ENCODE measurements around the gene ANKRD11. TPM values are rescaled to one million over a fixed set of nuclear protein-coding genes. Genes with fewer than 3 reads are reported as not detected.

Gene ANKRD11
- total and polyA plus RNA-seq, 2 donors (not counting 3 experiments of a cell fraction or from before 2014, with no cell fraction given): 55.8 to 191 TPM

DNA sequence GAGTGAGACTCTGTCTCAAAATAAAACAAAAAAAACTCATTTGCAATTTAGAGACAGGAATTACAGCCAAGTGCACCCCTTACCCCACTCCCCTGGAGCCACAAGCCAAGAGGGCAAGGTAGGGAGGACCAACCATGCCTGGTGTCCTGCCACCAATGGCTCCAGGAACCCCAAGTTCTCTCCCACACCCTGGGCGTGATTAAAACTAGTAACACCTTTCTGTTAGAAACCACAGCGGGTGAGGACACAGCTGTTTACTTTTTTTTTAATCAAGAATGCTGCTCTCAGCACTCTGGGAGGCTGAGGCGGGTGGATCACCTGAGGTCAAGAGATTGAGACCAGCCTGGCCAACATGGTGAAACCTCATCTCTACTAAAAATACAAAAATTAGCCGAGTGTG, 38.1 kb downstream of the ANKRD11 start:
- dilution Hi-C loops (cut with MboI; ENCODE audit: extremely low pct_ligation_motif_present, low sequenced_read_pairs) (no loop called here), intact Hi-C loops (cut with micrococcal nuclease) (loop anchor here (5.0 kb wide), 1 partner anchor 35 kb away; no protein-coding TSS in a partner anchor)
- no peak overlapping the region for H3K27ac ChIP-seq (ENCODE audit: insufficient read depth, low read depth, low read length)
- FAIRE-seq: no peak
- no peaks in the 10 kb centered on the region for H3K36me3 ChIP-seq (ENCODE audit: control insufficient read depth in 2 of 2, extremely low read depth in 1 of 2, insufficient read depth in 2 of 2, low read length in 2 of 2)
- peaks cover 43% of the 10 kb centered on the region for H3K4me1 ChIP-seq (ENCODE audit: control insufficient read depth, extremely low read depth, insufficient read depth, low read length)
- H2AFZ ChIP-seq (ENCODE audit: low read depth, low read length): no peak overlapping the region
- peaks cover 95% of the 10 kb centered on the region for H3K79me2 ChIP-seq (ENCODE audit: control insufficient read depth, insufficient read depth, low read length)
- CTCF ChIA-PET: interaction anchor here (0.7 to 1.8 kb wide), 3 partner anchors 9 to 29 kb away, joined by 3 to 6 read pairs (median 5); no protein-coding TSS in a partner anchor
- no peaks in the 10 kb centered on the region for H4K20me1 ChIP-seq (replicated peaks; ENCODE audit: control insufficient read depth, extremely low read depth, insufficient read depth, low read length)
- TF ChIP-seq JUN (IDR thresholded peaks at IDR 0.05; ENCODE audit: borderline replicate concordance, insufficient read depth, insufficient read length, low read depth) (no peak), EZH2 (IDR thresholded peaks at IDR 0.05; ENCODE audit: borderline replicate concordance, low read depth, low read length, severe bottlenecking) (no peak), FOS (IDR thresholded peaks at IDR 0.05; ENCODE audit: borderline replicate concordance, insufficient read depth, low read length) (no peak), MAX (IDR thresholded peaks at IDR 0.05; ENCODE audit: insufficient read depth, insufficient read length) (no peak), MYC (IDR thresholded peaks at IDR 0.05; ENCODE audit: low read depth, low read length) (no peak), GATA2 (IDR thresholded peaks at IDR 0.05; ENCODE audit: insufficient read depth, insufficient read length, low read depth, low read length) (no peak), POLR2AphosphoS5 (IDR thresholded peaks at IDR 0.05; ENCODE audit: insufficient read depth, low read depth, low read length) (no peak), POLR2A (IDR thresholded peaks at IDR 0.05; ENCODE audit: low read depth, low read length) (no peak), CTCF (IDR thresholded peaks at IDR 0.05; ENCODE audit: extremely low read depth in 1 of 2, insufficient read depth in 1 of 2, low read depth in 1 of 2, low read length in 2 of 2) (no peak)
- no peak overlapping the region for H3K9ac ChIP-seq (replicated peaks; ENCODE audit: extremely low read depth, insufficient read depth, low read length)
- H3K4me3 ChIP-seq (replicated peaks in 1 of 3; ENCODE audit: insufficient read depth in 1 of 3, low read depth in 1 of 3, low read length in 3 of 3): no peak overlapping the region
- no peaks in the 10 kb centered on the region for H3K9me1 ChIP-seq (replicated peaks; ENCODE audit: control insufficient read depth, extremely low read depth, insufficient read depth, low read length)
- DNase-seq (ENCODE audit: low read depth, low spot score): no peak
- no peaks in the 10 kb centered on the region for H3K27me3 ChIP-seq (ENCODE audit: control insufficient read depth in 2 of 2, insufficient read depth in 2 of 2, low read length in 2 of 2)
- no peak overlapping the region for H3K4me2 ChIP-seq (ENCODE audit: insufficient read depth, low read length)
- BruUV-seq (replicated peaks): no TSS peak
- H3K9me3 ChIP-seq (replicated peaks; ENCODE audit: control insufficient read depth, insufficient read depth, low read length): no peaks in the 10 kb centered on the region
- POLR2A ChIA-PET: no interaction called here
